Measurements from ENCODE around the gene RPH3AL.
"Not testable (repeated sequence)": the region's sequence is repeated elsewhere in the genome, so short reads cannot be mapped to it uniquely, and the experiment has no call there.

DNA sequence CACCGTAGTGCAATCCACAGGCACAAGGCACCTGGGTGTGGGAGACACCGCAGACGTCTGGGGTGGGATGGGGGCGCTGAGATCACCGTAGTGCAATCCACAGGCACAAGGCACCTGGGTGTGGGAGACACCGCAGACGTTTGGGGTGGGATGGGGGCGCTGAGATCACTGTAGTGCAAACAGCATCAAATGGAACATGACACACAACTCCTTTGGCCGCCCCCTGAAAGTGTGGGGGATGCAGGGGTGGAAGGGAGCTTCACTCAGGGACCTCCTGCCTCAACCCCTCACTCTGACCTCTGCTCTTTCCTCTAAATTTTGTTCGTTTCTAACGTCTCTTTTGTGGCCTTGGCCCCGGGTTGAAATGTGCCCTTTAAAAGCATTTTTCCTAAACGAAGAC is 150.9 kb downstream of the RPH3AL start:
- not testable (repeated sequence) for TF ChIP-seq POLR2A (IDR thresholded peaks at IDR 0.05)
- TF ChIP-seq, protein P1, sequence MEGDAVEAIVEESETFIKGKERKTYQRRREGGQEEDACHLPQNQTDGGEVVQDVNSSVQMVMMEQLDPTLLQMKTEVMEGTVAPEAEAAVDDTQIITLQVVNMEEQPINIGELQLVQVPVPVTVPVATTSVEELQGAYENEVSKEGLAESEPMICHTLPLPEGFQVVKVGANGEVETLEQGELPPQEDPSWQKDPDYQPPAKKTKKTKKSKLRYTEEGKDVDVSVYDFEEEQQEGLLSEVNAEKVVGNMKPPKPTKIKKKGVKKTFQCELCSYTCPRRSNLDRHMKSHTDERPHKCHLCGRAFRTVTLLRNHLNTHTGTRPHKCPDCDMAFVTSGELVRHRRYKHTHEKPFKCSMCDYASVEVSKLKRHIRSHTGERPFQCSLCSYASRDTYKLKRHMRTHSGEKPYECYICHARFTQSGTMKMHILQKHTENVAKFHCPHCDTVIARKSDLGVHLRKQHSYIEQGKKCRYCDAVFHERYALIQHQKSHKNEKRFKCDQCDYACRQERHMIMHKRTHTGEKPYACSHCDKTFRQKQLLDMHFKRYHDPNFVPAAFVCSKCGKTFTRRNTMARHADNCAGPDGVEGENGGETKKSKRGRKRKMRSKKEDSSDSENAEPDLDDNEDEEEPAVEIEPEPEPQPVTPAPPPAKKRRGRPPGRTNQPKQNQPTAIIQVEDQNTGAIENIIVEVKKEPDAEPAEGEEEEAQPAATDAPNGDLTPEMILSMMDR (IDR thresholded peaks at IDR 0.05) = not testable (repeated sequence)
